Loucy (cell line): ENCODE results near the gene FBXL2.
"Not testable (repeated sequence)": the region's sequence is repeated elsewhere in the genome, so short reads cannot be mapped to it uniquely, and the experiment has no call there.

ENCODE experiments used
- CTCF ChIP-seq: fragments of 200-600 bp; sonication (generic); conservative IDR thresholded peaks from 2 replicates; pipeline ENCODE4 v1.5.1; 2014; ENCODE audit warnings: mild to moderate bottlenecking, antibody characterized with exemption, low read length
- EZH2phosphoT487 ChIP-seq: fragments of 200-600 bp; IDR thresholded peaks from 2 replicates; pipeline ENCODE4 v1.6.1; 2018; ENCODE audit warnings: antibody characterized with exemption, mild to moderate bottlenecking, moderate library complexity, borderline replicate concordance

DNA sequence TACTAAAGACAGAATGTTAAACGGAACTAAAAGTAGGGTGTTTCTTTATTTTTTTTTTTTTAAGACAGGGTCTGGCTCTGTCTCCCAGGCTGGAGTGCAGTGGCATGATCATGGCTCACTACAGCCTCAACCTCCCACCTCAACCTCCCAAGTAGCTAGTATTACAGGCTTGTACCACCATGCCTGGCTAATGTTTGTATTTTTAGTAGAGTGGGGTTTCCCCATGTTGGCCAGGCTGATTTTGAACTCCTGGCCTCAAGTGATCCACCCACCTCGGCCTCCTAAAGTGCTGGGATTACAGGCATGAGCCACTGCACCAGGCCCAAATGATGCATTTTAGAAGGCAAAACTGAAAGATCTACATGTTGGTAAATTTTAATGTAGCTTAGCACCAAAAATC, 152.1 kb downstream of the FBXL2 start:
- TF ChIP-seq CTCF, EZH2phosphoT487: not testable (repeated sequence)
